ENCODE data around the gene PCTP. TPM values are rescaled to one million over a fixed set of nuclear protein-coding genes. Genes with fewer than 3 reads are reported as not detected.

Gene PCTP
- total RNA-seq, 1 donor from 2014 or later = 8.4 TPM

DNA sequence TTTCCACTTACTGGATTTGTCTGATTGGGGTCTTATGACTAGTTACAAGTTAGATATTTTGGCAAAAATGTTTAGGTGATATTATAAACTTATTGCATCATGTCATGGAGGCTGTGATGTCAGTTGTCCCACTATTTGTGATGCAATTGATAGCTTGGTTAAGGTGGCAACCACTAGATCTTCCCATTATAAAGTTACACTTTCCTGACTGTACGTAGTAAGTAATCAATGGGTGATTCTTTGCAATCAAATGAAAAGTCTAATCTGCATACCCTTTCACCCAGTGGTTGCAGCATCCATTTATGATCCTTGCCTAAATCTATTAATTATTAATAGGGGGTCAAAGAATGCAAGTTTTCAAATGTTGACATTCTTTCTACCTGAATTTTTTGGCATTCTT, 4.4 kb upstream of the PCTP start:
- Mint-ChIP-seq H3K9me3 (ENCODE audit: unreplicated experiment) (no peaks in the 10 kb centered on the region), H3K27me3 (ENCODE audit: unreplicated experiment) (peaks cover 56% of the 10 kb centered on the region), H3K4me3 (ENCODE audit: unreplicated experiment) (no peak overlapping the region), H3K36me3 (ENCODE audit: unreplicated experiment) (peaks cover 2% of the 10 kb centered on the region), H3K27ac (ENCODE audit: unreplicated experiment) (no peak overlapping the region), H3K4me1 (ENCODE audit: unreplicated experiment) (peaks cover 3% of the 10 kb centered on the region)
- TF ChIP-seq, protein P1, sequence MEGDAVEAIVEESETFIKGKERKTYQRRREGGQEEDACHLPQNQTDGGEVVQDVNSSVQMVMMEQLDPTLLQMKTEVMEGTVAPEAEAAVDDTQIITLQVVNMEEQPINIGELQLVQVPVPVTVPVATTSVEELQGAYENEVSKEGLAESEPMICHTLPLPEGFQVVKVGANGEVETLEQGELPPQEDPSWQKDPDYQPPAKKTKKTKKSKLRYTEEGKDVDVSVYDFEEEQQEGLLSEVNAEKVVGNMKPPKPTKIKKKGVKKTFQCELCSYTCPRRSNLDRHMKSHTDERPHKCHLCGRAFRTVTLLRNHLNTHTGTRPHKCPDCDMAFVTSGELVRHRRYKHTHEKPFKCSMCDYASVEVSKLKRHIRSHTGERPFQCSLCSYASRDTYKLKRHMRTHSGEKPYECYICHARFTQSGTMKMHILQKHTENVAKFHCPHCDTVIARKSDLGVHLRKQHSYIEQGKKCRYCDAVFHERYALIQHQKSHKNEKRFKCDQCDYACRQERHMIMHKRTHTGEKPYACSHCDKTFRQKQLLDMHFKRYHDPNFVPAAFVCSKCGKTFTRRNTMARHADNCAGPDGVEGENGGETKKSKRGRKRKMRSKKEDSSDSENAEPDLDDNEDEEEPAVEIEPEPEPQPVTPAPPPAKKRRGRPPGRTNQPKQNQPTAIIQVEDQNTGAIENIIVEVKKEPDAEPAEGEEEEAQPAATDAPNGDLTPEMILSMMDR (IDR thresholded peaks at IDR 0.05) = no peak
- DNase-seq (ENCODE audit: extremely low spot score, unreplicated experiment) = no peak

DNA sequence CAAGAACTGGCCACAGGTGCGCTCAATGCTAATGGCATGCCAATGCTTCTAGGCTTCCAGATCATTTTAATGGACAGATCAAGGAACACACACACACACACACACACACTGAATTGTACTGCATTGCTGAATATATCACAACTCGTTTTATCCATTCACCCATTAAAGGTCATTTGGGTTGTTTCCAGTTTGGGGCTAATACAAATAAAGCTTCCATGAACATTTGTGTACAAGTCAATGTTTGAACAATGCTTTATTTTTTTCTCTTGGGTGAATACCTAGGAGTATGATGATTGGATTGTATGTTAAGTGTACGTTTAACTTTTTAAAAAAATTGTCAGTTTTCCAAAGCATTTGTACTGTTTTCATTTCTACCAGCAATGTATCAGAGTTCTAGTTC, 3.6 kb upstream of the PCTP start:
- Mint-ChIP-seq H3K4me3 (ENCODE audit: unreplicated experiment) (no peak overlapping the region), H3K4me1 (ENCODE audit: unreplicated experiment) (peaks cover 11% of the 10 kb centered on the region), H3K27me3 (ENCODE audit: unreplicated experiment) (peaks cover 51% of the 10 kb centered on the region), H3K9me3 (ENCODE audit: unreplicated experiment) (no peaks in the 10 kb centered on the region), H3K36me3 (ENCODE audit: unreplicated experiment) (peaks cover 2% of the 10 kb centered on the region), H3K27ac (ENCODE audit: unreplicated experiment) (no peak overlapping the region)
- no peak for DNase-seq (ENCODE audit: extremely low spot score, unreplicated experiment)
- TF ChIP-seq, protein P1 (IDR thresholded peaks at IDR 0.05) = no peak

DNA sequence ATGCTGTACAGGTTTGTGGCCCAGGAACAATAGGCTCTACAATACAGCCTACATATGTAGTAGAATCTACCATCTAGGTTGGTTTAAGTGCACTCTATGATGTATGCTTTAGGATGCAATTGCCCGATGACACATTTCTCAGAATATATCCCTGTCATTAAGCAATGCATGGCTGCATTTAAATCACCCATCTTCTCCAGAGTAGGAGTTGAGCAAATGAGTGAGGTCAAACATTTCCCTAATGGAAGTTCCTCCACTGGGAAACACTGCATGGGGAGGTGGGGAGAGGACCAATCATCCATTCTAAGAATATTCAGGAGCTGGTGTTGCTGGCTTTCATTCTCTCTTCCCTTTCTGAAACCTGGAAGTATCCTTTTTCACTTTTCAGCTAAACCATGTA, 2.0 kb upstream of the PCTP start:
- Mint-ChIP-seq H3K4me1 (ENCODE audit: unreplicated experiment) (peaks cover 17% of the 10 kb centered on the region), H3K36me3 (ENCODE audit: unreplicated experiment) (peaks cover 8% of the 10 kb centered on the region), H3K27me3 (ENCODE audit: unreplicated experiment) (peaks cover 41% of the 10 kb centered on the region), H3K27ac (ENCODE audit: unreplicated experiment) (no peak overlapping the region), H3K9me3 (ENCODE audit: unreplicated experiment) (no peaks in the 10 kb centered on the region), H3K4me3 (ENCODE audit: unreplicated experiment) (no peak overlapping the region)
- TF ChIP-seq, protein P1 (IDR thresholded peaks at IDR 0.05) = no peak
- no peak for DNase-seq (ENCODE audit: extremely low spot score, unreplicated experiment)

DNA sequence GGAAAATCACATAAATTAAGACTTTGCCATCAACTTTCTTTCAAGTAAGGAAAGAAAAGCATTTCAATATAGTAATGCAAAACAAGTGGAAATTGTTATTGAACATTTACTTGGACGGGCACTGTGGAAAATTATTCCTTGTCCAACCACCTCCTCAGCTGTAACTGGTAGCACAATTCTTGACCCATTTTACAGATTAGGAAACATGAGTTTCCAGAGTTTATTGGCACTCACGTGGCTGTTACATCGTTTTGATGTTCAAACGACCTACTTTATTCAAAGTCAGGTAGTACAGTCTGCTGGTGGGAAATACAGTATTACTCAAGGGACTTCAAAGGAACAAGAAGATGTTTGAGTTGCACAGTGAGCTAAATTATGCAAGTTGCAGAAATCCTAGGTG, 866 bp upstream of the PCTP start:
- no peak for DNase-seq (ENCODE audit: extremely low spot score, unreplicated experiment)
- Mint-ChIP-seq H3K27ac (ENCODE audit: unreplicated experiment) (no peak overlapping the region), H3K36me3 (ENCODE audit: unreplicated experiment) (peaks cover 14% of the 10 kb centered on the region), H3K4me3 (ENCODE audit: unreplicated experiment) (peak overlapping the region; percentile 84), H3K27me3 (ENCODE audit: unreplicated experiment) (peaks cover 39% of the 10 kb centered on the region), H3K4me1 (ENCODE audit: unreplicated experiment) (peaks cover 17% of the 10 kb centered on the region), H3K9me3 (ENCODE audit: unreplicated experiment) (no peaks in the 10 kb centered on the region)
- TF ChIP-seq, protein P1 (IDR thresholded peaks at IDR 0.05) = no peak

DNA sequence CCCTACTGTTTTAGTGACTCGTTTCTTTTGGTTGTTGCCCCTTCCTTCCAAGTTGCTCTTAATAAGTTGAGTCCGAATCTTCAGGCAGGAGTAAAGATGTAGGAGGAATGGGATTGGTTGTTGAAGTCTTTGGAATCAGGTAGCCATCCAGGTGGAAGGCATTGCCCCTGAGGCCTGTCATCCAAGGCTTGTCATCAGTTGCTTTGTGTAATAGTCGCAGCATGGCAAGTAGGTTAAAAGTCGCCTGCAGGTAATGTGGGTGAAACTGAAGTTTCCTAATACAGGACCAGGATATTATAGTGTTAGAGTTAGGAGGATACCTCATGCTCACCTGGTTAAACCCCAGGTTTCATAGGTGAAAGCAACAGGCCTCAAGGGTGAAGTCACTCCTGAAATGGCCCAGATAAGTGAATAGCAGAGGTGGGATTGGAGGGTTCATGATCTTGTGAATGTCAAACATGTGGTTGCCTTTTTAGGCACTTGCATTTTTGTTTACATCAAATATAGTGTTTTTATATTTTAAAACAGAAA, 934 bp downstream of the PCTP start:
- peaks cover 25% of the 10 kb centered on the region for H3K27me3 Mint-ChIP-seq (ENCODE audit: unreplicated experiment)
- peaks cover 17% of the 10 kb centered on the region for H3K4me1 Mint-ChIP-seq (ENCODE audit: unreplicated experiment)
- H3K9me3 Mint-ChIP-seq (ENCODE audit: unreplicated experiment) = no peaks in the 10 kb centered on the region
- peak overlapping the region; percentile 84 for H3K4me3 Mint-ChIP-seq (ENCODE audit: unreplicated experiment)
- peak overlapping the region; percentile 62 for H3K27ac Mint-ChIP-seq (ENCODE audit: unreplicated experiment)
- TF ChIP-seq, protein P1 (IDR thresholded peaks at IDR 0.05) = no peak
- no peak for DNase-seq (ENCODE audit: extremely low spot score, unreplicated experiment)
- peaks cover 12% of the 10 kb centered on the region for H3K36me3 Mint-ChIP-seq (ENCODE audit: unreplicated experiment)

Data from osteocyte (in vitro differentiated cells).